ENCODE data around the gene KDM3A. TPM values are rescaled to one million over a fixed set of nuclear protein-coding genes. Genes with fewer than 3 reads are reported as not detected.

The KDM3A gene
- total RNA-seq, 4 donors from 2014 or later, result 40.5 to 81.8 (median 63.2) TPM

DNA sequence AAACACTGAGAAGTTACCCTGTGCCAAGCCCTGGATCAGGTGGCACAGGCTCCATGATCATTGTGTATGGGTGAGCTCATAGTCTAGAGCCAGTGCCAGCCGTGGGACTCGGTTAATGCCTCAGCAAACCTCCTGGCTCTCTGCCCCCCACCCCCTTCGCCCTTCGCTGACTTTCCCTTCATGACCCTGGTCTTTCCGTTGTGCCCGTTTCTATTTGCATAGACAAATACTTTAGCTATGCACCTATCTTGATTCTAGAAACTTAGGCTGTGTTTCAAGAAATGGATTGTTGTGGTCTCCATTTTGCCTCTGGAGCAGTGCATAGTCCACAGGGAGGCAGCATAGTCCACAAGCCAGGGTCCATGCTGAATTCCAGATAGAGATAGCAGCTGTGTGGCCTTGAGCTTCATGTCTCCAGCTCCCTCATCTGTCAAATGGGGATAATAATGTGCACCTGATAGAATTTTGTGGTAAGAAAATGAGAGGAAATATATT is 44.8 kb upstream of the KDM3A start:
- Histone ChIP-seq H3K4me3 (no peak overlapping the region), H3K27me3 (no peaks in the 10 kb centered on the region), H3K36me3 (no peaks in the 10 kb centered on the region), H3K4me1 (peaks cover 0 to 8% (median 0%) of the 10 kb centered on the region in 3 donors), H3K9me3 (no peaks in the 10 kb centered on the region), H3K27ac (no peak overlapping the region)
- WGBS, 2 donors (ENCODE audit: low coverage in 1 of 2), result 77 to 82% methylated on average over 6 of the region's 6 CpGs
- no peak for TF ChIP-seq EP300 (IDR thresholded peaks at IDR 0.05)
- TF ChIP-seq, protein P1, sequence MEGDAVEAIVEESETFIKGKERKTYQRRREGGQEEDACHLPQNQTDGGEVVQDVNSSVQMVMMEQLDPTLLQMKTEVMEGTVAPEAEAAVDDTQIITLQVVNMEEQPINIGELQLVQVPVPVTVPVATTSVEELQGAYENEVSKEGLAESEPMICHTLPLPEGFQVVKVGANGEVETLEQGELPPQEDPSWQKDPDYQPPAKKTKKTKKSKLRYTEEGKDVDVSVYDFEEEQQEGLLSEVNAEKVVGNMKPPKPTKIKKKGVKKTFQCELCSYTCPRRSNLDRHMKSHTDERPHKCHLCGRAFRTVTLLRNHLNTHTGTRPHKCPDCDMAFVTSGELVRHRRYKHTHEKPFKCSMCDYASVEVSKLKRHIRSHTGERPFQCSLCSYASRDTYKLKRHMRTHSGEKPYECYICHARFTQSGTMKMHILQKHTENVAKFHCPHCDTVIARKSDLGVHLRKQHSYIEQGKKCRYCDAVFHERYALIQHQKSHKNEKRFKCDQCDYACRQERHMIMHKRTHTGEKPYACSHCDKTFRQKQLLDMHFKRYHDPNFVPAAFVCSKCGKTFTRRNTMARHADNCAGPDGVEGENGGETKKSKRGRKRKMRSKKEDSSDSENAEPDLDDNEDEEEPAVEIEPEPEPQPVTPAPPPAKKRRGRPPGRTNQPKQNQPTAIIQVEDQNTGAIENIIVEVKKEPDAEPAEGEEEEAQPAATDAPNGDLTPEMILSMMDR (IDR thresholded peaks at IDR 0.05), result peak in 3 of 4 experiments; percentile 24 to 52 (median 32)
- no peak for TF ChIP-seq POLR2A (IDR thresholded peaks at IDR 0.05)
- TF ChIP-seq POLR2AphosphoS5 (IDR thresholded peaks at IDR 0.05), result no peak
- peak; percentile 31 for ATAC-seq

DNA sequence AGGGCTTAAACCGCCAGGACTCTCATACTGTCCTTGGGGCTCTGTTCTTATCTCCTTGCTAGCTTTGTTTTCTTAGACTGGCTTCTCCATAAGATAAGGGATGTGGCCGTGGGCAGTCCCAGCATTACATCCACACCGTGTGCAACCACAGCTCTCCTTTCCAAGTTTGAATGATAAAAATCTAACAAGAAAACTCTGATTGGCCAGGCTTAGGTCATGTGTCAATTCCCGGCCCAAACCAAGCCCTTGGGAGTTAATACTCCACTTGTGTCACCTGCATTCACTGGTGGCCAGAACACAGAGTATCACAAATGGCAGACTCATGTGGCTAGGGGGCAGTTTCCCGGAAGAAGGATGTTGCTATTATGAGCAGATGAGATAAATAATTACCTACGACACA is 43.2 kb upstream of the KDM3A start:
- H3K9me3 ChIP-seq, result no peaks in the 10 kb centered on the region
- H3K27ac ChIP-seq, result no peak overlapping the region
- peaks cover 0 to 8% (median 0%) of the 10 kb centered on the region in 3 donors for H3K4me1 ChIP-seq
- H3K27me3 ChIP-seq, result no peaks in the 10 kb centered on the region
- no peak for ATAC-seq
- 46 to 52% methylated on average over 5 to 6 of the region's 6 CpGs for WGBS, 2 donors (ENCODE audit: low coverage in 1 of 2)
- no peak for TF ChIP-seq POLR2A (IDR thresholded peaks at IDR 0.05)
- no peak for TF ChIP-seq EP300 (IDR thresholded peaks at IDR 0.05)
- TF ChIP-seq POLR2AphosphoS5 (IDR thresholded peaks at IDR 0.05), result no peak
- H3K4me3 ChIP-seq, result no peak overlapping the region
- H3K36me3 ChIP-seq, result no peaks in the 10 kb centered on the region

DNA sequence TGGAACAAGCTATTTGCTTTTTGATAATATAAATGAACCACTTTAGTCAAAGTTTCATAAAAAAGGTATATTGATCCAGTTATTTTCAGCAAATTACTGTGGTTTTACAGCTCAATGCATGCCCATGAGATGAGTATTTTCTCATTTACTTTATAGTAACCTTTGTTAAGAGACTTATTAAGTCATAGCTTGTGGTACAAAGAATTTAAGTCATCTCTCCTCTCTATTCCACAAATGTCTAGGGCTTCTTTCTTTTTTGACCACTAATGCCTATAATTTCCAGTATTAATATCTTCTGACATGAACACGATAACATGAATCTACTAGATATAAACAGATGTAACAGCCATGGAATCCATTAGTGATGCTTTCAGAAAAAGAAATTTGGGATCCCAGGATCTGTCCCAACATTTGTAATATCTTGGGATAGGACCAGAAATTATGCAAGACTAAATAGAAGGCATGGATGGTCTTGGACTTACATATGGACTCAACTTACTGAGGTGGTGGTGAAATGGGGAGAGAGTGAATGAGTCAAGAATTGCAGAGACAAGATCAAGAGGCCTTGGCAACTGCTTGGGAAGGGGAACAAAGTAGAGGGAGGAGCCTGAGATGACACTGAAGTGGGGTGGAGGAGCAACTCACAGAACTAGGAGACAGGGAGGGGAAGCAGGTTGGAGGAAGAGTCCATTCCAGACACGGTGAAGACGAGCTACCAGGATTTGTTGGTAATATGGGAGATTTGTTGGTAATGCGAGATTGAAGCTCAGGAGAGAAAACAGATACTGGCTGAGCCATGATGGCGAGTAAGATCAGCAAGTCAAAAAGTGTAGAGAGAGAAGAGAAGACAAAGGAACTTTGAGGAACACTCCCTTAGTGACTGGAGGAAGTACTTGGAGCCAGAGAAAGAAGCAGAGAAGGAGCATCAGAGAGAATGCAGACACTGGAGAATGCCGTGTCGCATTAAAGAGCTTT is 42.4 kb upstream of the KDM3A start:
- no peaks in the 10 kb centered on the region for H3K27me3 ChIP-seq
- no peaks in the 10 kb centered on the region for H3K36me3 ChIP-seq
- ATAC-seq, result no peak
- TF ChIP-seq, protein P1 (IDR thresholded peaks at IDR 0.05), result no peak
- TF ChIP-seq POLR2AphosphoS5 (IDR thresholded peaks at IDR 0.05), result no peak
- no peak for TF ChIP-seq EP300 (IDR thresholded peaks at IDR 0.05)
- no peak for TF ChIP-seq POLR2A (IDR thresholded peaks at IDR 0.05)
- no peak overlapping the region for H3K4me3 ChIP-seq
- H3K27ac ChIP-seq, result no peak overlapping the region
- no peaks in the 10 kb centered on the region for H3K9me3 ChIP-seq
- peaks cover 0 to 4% (median 0%) of the 10 kb centered on the region in 3 donors for H3K4me1 ChIP-seq
- WGBS, 2 donors (ENCODE audit: low coverage in 1 of 2), result 89 to 91% methylated on average over 7 of the region's 7 CpGs

DNA sequence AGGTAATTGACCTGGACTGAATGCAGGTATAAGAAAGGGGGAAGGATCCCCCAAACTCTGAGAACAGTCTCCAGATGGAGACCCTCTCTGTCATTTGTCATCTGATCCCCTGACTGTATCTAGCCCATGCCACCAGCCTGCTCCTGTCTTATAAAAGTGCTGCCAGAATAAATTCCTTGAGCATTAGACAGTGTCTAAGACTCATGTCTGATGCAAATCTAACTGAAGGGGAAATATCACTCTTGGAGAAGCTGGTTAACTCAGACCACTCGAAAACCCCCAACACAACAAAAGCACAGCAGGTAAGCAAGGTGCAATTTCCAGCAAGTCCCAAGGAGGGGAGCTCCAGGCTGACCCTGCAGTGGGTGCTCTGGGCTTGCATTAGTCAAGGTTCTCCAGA is 40.9 kb upstream of the KDM3A start:
- no peaks in the 10 kb centered on the region for H3K9me3 ChIP-seq
- ATAC-seq, result no peak
- 71% methylated on average over 1 of the region's 1 CpG; no CpG with 5 or more reads in 1 of the 2 donors for WGBS, 2 donors (ENCODE audit: low coverage in 1 of 2)

DNA sequence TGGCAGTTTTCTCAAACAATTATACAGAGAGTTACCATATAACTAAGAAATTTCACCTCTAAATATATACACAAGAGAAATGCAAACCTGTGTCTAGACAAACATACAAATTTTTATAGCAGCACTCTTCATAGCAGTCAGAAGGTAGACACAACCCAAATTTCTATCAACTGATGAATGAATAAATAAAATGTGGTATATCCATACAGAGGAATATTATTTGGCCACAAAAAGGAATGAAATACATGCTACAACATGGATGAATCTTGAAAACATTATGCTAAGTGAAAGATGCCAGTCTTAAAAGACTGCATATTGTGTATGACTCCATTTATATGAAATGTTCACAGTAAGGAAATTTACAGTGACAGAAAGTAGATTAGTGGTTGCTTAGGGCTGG is 30.6 kb upstream of the KDM3A start:
- Histone ChIP-seq H3K27ac (no peak overlapping the region), H3K4me3 (no peak overlapping the region), H3K36me3 (no peaks in the 10 kb centered on the region), H3K9me3 (no peaks in the 10 kb centered on the region), H3K4me1 (no peaks in the 10 kb centered on the region), H3K27me3 (peaks cover 11% of the 10 kb centered on the region)
- no peak for ATAC-seq
- TF ChIP-seq POLR2A (IDR thresholded peaks at IDR 0.05) (no peak), POLR2AphosphoS5 (IDR thresholded peaks at IDR 0.05) (no peak), EP300 (IDR thresholded peaks at IDR 0.05) (no peak)
- TF ChIP-seq, protein P1 (IDR thresholded peaks at IDR 0.05), result no peak

More for the DNA sequence above, 40.9 kb upstream of the KDM3A start:
- no peaks in the 10 kb centered on the region for H3K27me3 ChIP-seq
- no peaks in the 10 kb centered on the region for H3K4me1 ChIP-seq
- H3K36me3 ChIP-seq, result no peaks in the 10 kb centered on the region
- H3K27ac ChIP-seq, result no peak overlapping the region
- TF ChIP-seq POLR2AphosphoS5 (IDR thresholded peaks at IDR 0.05) (no peak), POLR2A (IDR thresholded peaks at IDR 0.05) (no peak), EP300 (IDR thresholded peaks at IDR 0.05) (no peak)
- TF ChIP-seq, protein P1 (IDR thresholded peaks at IDR 0.05), result no peak
- no peak overlapping the region for H3K4me3 ChIP-seq
